ELF-1 (cell line): Measurements from ENCODE around the gene CYRIA.

Source experiments
- DNase-seq: peaks from one replicate; pipeline ENCODE4 v3.0.0-alpha.2; 2016; ENCODE audit warnings: low read depth, low spot score

The CYRIA gene

DNA sequence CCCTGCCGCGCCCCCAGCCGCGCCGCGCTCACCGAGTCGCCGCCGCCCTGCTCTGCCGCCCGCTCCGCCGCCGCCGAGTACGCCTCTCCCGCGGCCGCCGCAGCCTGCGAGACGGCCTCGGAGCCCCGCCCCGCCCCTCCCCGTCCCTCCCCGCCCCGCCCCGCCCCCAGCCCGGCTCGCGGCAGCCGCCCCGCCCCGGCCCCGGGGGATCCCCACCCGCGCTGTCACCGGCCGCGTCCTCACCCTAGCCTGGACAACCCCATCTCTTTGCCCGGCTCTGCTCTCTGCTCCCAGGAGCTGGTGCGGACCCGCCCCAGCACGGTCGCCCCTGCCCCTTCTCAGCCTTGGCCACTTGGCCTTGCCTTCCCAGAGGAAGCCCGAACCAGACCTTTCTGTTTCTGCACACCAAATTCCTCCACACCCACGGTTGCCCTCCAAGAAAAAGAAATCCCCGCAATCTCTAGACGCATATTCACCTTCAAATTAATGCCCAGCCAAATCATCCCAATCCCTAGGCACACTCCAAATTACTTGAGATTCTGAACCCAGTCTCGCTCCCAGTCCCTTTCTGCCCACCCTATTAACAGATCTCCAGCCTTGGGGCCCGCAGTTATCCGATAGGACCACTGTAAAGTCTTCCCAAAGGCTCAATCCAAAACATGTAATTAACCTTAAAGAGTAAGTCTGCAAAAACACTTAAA is at the start of gene CYRIA:
TSS of gene CYRIA (minus strand) at position 87 of the 701 bp plus-strand sequence. CDS start 77,715 bp downstream, outside the sequence.
- DNase-seq: no peak

DNA sequence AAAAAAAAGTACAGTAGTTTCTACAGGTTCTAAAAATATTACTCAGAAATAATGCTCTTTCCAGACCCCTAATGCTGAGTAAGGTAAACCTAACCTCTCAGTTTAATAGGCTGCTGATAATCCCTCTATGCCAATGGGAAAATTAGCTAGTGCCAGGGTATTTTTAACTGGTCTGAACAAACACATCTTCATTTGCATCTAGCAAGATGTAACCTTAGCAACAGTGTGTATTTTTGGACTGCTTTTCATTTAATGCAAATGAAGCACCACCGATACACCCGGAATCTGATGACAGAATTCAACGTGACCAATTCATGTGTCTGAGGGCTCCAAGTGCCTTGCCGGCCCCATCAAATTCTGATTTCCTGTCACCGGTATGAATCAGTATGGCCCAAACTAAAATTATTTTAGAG is 47.4 kb upstream of the CYRIA start:
- no peak for DNase-seq

DNA sequence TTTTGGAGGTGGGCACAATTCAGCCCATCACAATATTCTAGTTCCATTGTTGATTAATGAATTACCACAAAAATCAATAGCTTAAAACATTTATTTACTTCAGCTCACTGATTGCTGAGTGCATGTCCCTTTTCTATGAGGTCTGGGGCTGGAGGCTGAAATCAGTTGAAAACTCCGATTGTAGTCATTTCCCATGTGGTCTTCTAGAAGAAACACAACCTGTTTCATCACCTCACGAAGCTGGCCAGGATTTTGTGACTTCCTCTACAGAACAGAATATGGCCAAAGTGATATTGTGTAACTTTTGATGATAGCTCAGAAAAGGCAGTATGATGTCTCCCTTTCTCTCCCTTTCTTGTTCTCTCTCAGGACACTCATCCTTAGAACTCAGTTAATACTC is 44.1 kb upstream of the CYRIA start:
- DNase-seq: no peak

DNA sequence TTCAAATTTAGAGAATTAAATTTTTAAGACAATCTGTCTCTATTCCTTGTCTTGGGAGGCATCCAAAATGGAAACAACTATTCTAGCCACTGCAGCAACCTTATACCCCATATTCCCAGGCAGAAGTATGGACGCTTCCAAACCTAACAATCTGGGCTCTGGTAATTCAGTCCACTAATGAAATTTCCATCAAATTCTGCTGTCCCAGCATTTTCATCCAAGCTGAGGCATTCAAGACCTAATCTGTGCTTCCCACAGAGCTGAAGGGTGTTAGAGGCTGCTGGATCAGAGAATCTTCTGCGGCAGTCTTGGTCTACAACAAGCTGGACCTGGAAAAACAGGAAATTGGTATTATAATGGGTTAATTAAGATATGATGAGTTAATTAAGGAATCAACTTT is 42.5 kb upstream of the CYRIA start:
- DNase-seq: no peak

DNA sequence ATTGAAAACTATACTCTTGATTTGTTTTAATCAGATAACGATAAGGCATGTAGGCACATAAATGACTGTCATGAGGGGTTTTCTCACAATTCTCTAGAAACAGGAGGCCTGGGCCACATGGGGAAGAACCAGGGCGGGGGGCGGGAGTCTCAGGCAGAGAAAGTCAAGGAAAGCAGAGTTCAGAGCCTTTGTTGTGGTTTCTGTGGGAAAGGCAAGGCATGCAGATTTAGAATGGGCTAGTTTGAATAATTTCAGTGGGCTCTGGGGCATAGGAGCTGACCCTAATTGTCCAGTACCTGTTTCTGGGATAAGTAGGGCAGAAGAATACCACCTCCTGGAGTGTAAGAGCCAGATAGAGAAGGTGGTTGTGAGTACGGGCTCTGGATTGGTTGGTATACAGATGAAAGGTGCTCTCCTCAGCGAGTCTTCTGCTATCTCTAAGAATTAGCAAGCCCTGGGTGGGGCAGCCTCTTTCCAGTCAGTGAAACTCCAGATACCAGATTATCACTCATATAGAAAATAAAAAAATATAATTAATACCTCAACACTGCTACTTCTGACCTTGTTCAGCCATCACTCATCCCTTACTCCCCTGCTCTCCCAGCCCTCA is 41.5 kb upstream of the CYRIA start:
- DNase-seq: no peak

DNA sequence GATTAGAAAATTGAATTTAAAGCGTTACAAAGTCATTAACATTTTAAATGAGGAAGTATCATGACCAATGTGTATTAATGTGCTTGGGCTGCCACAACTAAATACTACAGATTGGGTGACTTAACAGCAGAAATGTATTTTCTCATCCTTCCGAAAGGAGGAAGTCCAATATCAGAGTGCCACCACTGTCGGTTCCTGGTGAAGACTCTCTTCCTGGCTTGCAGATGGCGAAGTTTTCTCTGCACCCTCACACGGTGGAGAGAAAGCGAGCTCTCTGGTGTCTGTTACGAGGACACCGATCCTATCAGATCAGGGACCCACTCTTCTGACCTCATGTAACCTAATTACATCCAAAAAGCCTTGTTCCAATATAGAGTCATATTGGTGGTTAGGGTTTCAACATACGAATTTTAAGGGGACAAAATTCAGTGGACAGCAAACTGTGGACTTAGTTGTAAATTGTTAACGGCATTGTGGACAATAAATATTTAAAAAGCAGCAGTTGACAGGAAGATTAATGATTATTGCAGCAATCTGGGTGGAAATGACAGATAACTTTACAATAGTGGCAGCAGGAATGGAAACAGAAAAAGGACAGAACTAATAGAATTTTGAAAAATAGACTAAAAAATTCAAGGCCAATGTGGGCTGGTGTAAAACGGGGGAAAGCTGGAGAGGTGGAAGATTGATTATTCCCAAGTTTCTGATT is 35.1 kb upstream of the CYRIA start:
- no peak for DNase-seq

DNA sequence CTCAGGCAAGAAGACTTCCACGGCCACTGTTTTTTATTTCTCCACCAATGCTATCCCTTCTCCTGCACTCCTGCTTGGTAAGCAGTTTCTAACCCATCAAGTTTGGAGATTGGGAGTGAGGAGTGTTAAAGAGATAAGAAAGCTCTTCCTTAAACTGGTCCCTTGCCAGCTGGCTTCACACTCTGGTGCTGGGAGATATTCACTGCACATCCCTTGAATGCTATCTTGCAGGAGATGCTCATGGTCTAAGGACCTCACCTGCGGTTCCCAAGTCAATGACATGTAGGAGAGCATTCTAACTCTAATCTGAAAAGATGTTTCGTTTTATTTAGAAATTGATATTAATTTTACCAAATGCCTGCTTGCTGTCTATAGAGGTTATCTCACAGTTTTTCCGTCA is 28.2 kb upstream of the CYRIA start:
- no peak for DNase-seq

DNA sequence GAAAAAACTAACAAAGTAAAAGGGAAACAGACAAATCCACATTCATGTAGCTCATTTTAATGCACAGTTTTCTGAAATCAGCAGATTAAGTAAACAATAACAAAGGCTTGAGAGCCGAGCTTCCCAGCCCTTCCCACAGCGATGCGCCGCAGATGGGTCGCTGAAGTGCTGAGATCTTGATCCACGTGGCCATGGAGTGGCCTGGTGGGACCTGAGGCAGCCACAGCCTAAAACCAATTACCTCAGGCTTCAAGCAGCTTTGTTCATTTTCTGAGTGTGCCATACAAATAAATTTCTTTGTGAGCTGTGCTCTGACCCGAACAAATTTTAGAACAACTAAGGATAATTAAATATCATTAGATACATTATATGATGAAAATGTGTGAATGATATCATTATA is 25.6 kb upstream of the CYRIA start:
- DNase-seq: no peak

DNA sequence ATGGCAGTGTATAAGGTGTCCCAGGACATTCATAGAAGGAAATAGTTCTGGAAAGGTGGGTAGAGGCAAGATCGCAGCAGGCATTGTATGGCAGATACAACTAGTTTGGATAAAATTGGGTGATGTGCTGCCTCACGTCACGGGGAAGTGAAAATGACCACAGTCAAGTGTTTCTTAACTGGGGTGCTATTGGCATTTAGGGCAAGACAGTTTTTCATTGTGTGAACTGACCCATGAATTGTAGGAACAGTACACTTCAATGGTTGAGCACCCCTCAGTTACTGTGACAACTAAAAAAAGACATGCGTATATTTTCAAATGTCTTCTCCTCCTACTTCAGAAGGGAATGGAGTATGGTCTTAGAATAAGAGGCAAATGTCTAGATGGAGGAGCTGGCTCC is 22.3 kb upstream of the CYRIA start:
- DNase-seq: no peak

DNA sequence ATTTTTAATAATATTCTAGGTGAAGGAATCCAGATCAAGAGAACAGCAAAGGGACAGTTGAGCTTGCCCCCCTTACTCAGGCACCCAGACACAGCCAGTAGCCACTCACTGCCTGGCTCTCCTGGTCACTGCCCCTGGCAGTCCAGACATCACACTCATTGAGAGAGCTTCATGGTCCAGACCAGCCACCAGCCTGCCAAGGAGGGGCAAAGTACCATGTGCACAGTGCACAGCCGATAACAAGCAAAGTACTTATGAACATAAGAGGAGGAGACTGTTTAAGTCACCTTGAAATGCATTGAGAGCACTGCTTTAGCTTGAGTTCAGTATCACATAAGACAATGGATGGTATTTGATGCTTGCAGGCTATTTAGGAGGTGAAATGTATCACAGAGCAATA is 21.6 kb upstream of the CYRIA start:
- no peak for DNase-seq

DNA sequence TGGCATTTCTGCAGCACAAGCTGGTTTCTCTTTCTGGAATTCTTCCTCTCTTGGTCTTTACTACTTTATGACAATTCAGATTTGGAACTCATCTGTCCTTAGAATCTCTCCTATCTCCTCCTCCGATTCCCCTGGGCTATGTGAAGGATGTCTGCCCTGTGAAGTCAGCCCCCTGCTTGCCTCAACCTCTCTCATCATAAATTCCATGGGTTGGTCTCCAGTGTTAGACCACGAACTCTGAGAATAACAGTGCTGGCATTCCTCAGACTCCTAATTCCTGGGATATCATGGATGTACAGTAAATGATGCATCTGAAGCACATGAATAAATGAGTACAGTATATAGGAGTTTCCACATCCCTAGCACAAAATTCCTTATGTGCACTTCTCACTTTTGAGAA is 21.0 kb upstream of the CYRIA start:
- no peak for DNase-seq

DNA sequence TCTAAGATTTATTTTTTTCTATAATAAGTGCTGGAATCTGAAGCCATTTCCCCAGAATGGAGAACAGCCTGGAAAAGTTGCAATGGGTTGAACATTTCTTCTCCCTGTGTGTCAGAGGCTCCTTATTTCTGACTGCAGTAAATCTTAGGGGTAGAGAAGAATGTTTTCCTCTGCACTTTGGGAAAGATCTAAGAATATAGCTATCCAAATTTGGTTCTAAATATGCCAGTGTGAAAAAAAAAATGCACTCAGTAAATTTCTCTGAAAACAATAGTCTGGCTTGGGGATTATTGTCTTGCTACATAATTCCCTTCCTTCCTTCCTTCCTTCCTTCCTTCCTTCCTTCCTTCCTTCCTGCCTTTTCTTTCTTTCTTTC is 19.7 kb upstream of the CYRIA start:
- no peak for DNase-seq

DNA sequence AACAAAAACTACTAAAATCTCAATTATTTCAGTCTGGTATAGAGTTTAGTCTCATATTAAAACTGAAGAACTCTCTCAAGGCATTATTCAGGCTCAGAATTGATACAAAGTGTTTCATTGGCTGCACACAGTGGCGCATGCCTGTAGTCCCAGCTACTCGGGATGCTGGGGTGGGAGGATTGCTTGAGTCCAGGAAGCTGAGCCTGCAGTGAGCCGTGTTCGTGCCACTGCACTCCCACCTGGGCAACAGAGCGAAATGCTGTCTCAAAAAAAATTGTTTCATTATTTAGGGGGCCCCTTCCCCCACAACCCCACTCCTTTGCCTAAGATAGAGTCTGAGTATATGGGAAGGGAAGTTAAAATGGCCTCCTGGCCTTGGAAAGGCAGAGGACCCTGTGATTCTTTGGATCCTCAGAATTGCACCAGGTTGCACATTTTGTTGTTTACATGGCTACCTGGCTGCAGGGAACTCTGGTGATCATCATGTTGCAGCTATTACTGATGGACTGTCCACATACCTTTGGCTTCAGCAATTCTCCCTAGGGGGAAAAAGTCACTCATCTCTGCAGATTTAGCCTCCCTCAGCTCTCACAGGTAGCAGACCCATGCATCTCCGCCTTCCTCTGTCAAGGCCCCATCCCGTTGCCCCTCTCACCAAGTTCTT is 19.2 kb upstream of the CYRIA start:
- no peak for DNase-seq

DNA sequence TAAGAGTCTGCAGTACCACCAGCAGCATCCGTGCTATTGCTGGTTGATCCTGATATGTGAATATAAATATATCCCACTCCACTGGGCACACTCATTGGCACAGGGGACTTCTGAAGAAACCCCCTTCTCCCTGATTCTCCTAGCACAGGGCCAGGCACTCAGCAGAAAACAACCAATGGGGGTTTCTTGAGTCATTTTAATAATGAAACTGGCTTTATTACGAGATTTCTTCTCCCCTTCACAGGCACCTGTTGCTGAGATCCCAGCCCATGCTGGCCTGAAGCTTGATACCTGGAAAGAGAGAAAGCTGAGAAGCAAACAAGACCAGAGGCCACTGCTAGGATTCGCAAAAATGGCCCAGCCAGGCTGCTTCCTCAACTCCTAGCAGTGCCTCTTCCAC is 17.9 kb upstream of the CYRIA start:
- no peak for DNase-seq

DNA sequence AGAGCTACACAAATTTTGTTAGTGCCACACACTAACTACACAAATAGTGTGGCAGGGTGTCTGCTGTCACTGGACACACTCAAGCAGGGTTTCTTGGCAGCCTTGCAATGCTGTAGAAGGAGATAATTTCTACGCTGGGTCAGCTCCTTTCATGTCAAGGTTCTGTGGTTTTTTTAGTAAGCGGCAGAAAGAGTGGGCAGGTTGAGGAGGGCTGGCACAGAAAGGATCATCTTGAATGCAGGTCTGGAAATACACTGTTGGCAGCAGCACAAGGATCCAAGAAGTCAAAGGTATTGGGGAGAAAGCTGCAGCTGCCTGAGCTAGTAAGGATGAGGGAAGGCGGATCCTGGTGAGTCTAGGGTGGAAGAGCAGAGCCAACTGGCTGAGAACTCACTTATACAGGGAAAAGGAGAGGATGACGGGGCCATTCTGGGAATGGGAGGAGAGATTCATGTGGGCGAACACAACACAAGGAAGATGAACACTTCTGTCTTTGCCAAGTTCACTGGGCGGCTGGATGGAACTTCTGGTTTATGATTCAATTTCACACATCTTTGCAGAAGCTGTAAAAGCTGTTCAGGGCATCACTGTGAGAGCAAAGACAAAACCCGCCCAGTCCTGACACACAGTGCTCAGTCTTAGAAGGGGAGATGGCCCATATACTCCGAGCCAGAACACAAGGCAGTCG is 16.9 kb upstream of the CYRIA start:
- DNase-seq: no peak

DNA sequence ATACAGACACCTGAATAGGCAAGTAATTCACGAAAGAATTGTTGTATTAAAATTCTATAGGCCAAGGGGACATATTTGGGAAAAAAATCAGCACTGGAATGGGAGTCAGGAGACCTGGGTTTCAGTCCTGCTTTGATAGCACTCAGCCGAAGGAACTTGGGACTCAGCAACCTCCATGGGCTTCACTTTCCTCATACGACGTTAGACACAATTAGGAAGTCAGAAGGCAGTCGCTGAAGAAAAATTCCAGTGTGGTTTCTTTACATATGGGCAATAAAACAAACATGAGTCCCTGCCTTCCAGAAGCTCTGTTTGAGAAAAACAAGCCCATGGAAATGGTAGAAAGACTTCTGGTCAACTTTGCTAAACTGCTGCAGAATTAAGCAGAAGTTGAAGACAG is 15.1 kb upstream of the CYRIA start:
- no peak for DNase-seq

DNA sequence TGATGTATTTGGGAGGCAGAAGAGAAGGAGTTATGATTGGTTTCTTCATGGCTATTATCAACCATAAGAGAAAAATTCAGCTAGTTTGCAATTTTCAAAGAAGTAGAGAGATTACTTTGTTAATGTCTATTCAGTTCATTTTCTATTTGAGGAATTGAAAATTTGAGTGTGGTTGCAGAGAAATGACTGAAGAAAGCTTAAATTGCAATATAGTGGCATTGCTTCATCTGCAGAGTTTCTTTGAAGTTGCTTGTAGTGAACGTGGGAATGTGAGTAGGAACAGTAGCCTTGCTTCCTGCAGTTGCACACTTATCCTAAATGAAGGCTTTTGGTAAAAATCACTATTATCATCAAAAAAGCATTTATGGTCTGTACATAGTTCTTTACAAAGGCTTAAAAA is 14.7 kb upstream of the CYRIA start:
- no peak for DNase-seq

DNA sequence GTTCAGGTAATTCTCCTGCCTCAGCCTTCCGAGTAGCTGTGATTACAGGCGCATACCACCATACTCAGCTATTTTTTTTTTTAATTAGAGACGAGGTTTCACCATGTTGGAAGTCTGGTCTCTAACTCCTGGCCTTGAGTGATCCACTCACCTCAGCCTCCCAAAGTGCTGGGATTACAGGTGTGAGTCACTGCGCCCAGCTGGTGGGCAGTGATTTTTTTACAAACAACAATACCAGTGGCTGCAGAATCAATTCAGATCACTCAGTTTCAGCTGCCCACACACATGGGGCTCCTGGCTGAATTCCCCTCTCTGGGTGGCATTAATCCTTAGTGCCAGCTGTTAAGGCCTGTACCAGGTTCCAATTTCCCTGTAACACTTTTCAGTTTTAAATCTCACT is 13.3 kb upstream of the CYRIA start:
- DNase-seq: no peak

DNA sequence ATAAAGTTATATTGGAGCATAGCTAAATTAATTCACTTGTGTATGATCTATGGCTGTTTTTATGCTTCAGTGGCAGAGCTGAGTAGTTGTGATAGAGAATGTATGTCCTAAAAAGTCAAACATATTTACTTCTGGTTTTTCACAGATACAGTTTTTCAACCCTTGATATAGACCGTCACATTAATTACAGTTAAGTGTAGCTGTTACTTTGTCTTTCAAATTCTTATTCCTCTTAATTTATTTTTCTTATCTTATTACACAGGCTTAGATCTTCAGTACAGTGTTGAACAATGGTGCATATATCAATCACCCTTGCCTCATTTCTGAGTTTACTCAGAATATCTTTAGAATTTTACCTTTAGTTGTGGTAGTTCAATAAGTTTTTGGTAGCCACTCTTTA is 12.2 kb upstream of the CYRIA start:
- DNase-seq: no peak

DNA sequence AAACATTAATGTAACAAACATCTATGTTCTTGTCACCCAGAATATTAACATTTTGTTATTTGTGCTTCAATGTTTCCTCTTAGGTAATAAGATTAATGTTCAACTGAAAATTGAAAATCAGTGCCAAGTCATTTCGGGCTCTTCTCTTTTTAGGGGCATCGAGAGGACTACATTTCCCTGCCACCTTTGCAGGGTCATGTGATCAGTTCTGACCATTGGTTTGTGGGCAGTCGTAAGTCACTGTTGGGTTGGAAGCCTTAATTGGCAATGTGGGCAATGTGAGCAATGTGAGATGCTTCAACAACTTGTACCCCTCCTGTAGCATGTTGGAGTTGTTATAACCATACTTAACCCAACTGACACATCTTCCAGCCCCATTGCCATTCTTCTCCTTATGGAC is 10.1 kb upstream of the CYRIA start:
- no peak for DNase-seq

DNA sequence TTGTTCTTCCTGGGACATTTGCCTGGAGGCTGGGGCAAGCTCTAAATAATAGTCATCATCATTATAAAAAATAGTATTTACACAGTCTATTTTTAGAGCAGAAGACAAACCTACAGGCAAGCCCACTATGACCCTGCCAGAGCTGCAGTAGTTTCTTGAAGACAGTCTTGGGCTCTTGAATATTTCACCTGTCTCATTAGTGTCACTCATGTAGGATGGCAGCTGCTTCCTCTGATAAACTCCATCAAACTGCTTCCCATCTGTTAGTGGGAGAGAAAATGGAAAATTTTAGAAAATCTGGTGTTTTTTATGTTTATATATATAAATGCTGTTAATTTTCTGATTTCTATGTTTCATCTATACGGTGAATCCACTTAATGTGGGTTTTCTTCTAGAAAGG is 8.5 kb upstream of the CYRIA start:
- DNase-seq: no peak

DNA sequence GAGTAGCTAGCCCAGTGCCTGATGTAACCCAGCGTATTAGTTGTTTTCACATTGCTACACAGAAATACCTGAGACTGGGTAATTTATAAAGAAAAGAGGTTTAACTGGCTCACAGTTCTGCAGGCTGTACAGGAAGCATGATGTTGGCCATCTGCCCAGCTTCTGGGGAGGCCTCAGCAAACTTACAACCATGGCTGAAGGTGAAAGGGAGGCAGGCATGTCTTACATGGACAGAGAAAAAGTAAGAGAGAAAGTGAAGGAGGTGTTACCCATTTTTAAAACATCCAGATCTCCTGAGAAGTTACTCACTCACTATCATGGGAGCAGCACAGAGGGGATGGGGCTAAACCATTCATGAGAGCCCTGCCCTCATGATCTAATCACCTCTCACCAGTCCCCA is 6.1 kb upstream of the CYRIA start:
- DNase-seq: no peak
